Astrocyte of the cerebellum (primary cell): ENCODE measurements around the gene FTH1.

ENCODE experiments used
- DNase-seq: peaks from one replicate; pipeline ENCODE4 v3.0.0-alpha.2; 2011; ENCODE audit warnings: low read depth
- H3K4me3 ChIP-seq: 2 replicates; pipeline ENCODE4 v1.5.1; 2011; ENCODE audit warnings: mild to moderate bottlenecking, low read depth, low read length, moderate library complexity
- CTCF ChIP-seq: IDR thresholded peaks from 2 replicates; pipeline ENCODE4 v1.5.1; 2012; ENCODE audit warnings: low read length, low read depth, moderate library complexity, mild to moderate bottlenecking; ENCODE audit errors: missing control alignments
- in situ Hi-C: cut with HindIII; loops from 2 replicates; pipeline ENCODE4 v1.10.0; 2017; ENCODE audit warnings: low sequenced_read_pairs

Gene FTH1

GRCh38 chr11:61999141-61999975 lies 31.9 kb upstream of the FTH1 start:
- no peak for DNase-seq
- in situ Hi-C loops, result no loop called here

DNA sequence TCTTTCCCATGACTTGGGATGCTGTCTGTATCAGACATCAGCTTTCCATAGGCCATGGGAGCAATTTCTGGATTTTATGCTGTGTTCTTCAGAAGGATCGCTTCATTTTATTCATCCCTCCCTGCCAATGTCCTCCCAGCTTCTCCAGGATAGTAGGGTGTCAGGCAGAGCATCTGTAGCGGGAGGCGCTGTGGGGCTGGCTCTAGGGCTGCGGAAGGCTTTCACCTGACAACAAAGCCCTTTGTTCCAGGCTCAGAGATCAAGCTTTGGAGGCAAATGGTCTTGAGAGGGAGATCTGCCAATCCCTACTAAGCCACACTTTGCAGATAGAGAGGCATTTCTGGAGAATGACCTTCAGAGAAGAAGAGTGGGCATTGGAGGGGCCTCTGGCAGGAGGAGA lies 29.5 kb upstream of the FTH1 start:
- no peak for DNase-seq
- TF ChIP-seq CTCF, result no peak
- in situ Hi-C loops, result no loop called here
- no peak overlapping the region for H3K4me3 ChIP-seq

More at GRCh38 chr11:61999141-61999975, 31.9 kb upstream of the FTH1 start:
- H3K4me3 ChIP-seq, result no peak overlapping the region
- TF ChIP-seq CTCF, result no peak

GRCh38 chr11:61994981-61995380 lies 27.5 kb upstream of the FTH1 start:
- in situ Hi-C loops, result no loop called here
- no peak for TF ChIP-seq CTCF
- no peak for DNase-seq
- H3K4me3 ChIP-seq, result no peak overlapping the region

- no peak for TF ChIP-seq CTCF
- no peak overlapping the region for H3K4me3 ChIP-seq
- DNase-seq, result no peak
- in situ Hi-C loops, result no loop called here
Measured at GRCh38 chr11:61985869-61986268, 18.4 kb upstream of the FTH1 start.

GRCh38 chr11:61983419-61983818 lies 16.0 kb upstream of the FTH1 start:
- TF ChIP-seq CTCF, result no peak
- H3K4me3 ChIP-seq, result no peak overlapping the region
- no peak for DNase-seq
- in situ Hi-C loops, result no loop called here

DNA sequence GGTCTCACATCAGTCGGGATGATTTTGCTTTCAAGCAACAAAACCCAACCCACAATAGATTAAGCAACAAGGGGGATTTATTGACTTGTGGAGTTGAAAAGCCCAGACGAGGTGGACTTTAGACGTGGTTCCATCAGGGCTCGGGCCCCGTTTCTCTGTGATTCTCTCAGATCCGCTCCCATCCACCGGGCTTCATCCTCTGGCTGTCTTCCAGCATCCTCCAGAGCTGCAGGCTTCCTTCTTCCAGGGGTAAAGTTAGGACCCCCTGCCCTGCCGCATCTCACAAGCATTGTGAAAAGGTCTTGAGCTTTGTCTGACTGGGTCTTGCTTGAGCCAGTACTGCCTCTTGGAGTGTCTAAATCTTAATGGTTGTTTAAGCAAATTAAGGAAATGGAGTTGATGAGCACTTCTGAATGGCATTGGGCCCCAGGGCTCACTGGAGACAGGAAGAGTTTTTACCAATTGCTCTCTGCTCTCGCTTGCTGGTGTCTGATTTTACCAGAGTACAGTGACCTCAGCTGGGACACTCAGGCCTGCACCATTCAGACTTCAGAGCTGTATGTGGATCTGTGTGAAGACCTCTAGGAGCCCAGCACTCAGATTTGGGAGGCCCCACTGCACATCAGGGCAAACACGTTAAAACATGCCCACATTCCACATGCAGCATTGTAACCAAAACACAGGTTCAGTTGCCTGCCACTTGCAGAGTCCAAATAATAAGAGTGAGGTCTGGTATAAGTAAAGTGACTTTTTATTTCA lies 13.5 kb upstream of the FTH1 start:
- in situ Hi-C loops, result no loop called here
- no peak overlapping the region for H3K4me3 ChIP-seq

More for the DNA sequence above, 13.5 kb upstream of the FTH1 start:
- no peak for DNase-seq
- no peak for TF ChIP-seq CTCF
